WTC11 (cell line): Measurements from ENCODE around the gene FOXO3. TPM values are rescaled to one million over a fixed set of nuclear protein-coding genes. Genes with fewer than 3 reads are reported as not detected.

Experiments
- ATAC-seq: fragments of 200-7000 bp; cut with Tn5 transposase; 2 replicates; pipeline ENCODE4 v1.10.0; 2021; ENCODE audit warnings: mild to moderate bottlenecking, moderate library complexity
- CTCF ChIA-PET: fragments of 300-600 bp; sonication (Branson Sonifier 250); formaldehyde crosslinking; loops from one replicate; lab custom pipeline; 2021; ENCODE audit warnings: antibody characterized with exemption; lab: Charles Lee
- POLR2A ChIA-PET: fragments of 350-600 bp; sonication (Branson Sonifier 250); formaldehyde crosslinking; loops from one replicate; lab custom pipeline; 2021; ENCODE audit warnings: antibody characterized with exemption; lab: Charles Lee
- DNase-seq: peaks from one replicate; pipeline ENCODE4 v3.0.0; 2021; ENCODE audit warnings: low spot score
- H3K27ac Mint-ChIP-seq: 2 replicates; pipeline ENCODE4 v1.8.0; 2021; ENCODE audit warnings: mixed read lengths
- H3K27me3 Mint-ChIP-seq: 2 replicates; pipeline ENCODE4 v1.8.0; 2021; ENCODE audit warnings: low read depth, mild to moderate bottlenecking, moderate library complexity, mixed read lengths
- H3K36me3 Mint-ChIP-seq: 2 replicates; pipeline ENCODE4 v1.8.0; 2021; ENCODE audit warnings: mixed read lengths
- H3K4me1 Mint-ChIP-seq: 2 replicates; pipeline ENCODE4 v1.8.0; 2022; ENCODE audit warnings: mixed read lengths
- H3K4me3 Mint-ChIP-seq: 2 replicates; pipeline ENCODE4 v1.8.0; 2021; ENCODE audit warnings: mild to moderate bottlenecking, moderate library complexity, mixed read lengths
- H3K9me3 Mint-ChIP-seq: 2 replicates; pipeline ENCODE4 v1.8.0; 2021; ENCODE audit warnings: mixed read lengths
- AFF4 ChIP-seq: sonication (generic); formaldehyde crosslinking; IDR thresholded peaks from 2 replicates; pipeline ENCODE4 v1.8.1; 2023; ENCODE audit warnings: mild to moderate bottlenecking, missing genetic modification reagents, borderline replicate concordance
- CBFB ChIP-seq: sonication (generic); formaldehyde crosslinking; IDR thresholded peaks from 2 replicates; pipeline ENCODE4 v1.8.1; 2022; ENCODE audit warnings: mild to moderate bottlenecking, low read depth, missing genetic modification reagents
- CREM ChIP-seq: sonication (generic); formaldehyde crosslinking; IDR thresholded peaks from 2 replicates; pipeline ENCODE4 v1.8.1; 2022; ENCODE audit warnings: mild to moderate bottlenecking, missing genetic modification reagents, moderate library complexity
- E2F1 ChIP-seq: sonication (generic); formaldehyde crosslinking; IDR thresholded peaks from 2 replicates; pipeline ENCODE4 v1.8.0; 2022; ENCODE audit warnings: mild to moderate bottlenecking, missing genetic modification reagents
- HMGA2 ChIP-seq: fragments of 250-450 bp; sonication (Bioruptor Pico); IDR thresholded peaks from 2 replicates; pipeline ENCODE4 v1.4.0; 2021; ENCODE audit warnings: mild to moderate bottlenecking, moderate library complexity
- NR2C2 ChIP-seq: sonication (generic); formaldehyde crosslinking; IDR thresholded peaks from 2 replicates; pipeline ENCODE4 v1.8.0; 2022; ENCODE audit warnings: mild to moderate bottlenecking, missing genetic modification reagents
- OVOL2 ChIP-seq: fragments of 250-450 bp; sonication (Bioruptor Pico); IDR thresholded peaks from 2 replicates; pipeline ENCODE4 v1.9.0; 2021; ENCODE audit warnings: mild to moderate bottlenecking, borderline replicate concordance
- RORB ChIP-seq: fragments of 250-450 bp; sonication (Bioruptor Pico); IDR thresholded peaks from 2 replicates; pipeline ENCODE4 v1.9.0; 2021; ENCODE audit warnings: mild to moderate bottlenecking
- SMAD4 ChIP-seq: sonication (generic); formaldehyde crosslinking; IDR thresholded peaks from 2 replicates; pipeline ENCODE4 v1.8.0; 2022; ENCODE audit warnings: mild to moderate bottlenecking, missing genetic modification reagents
- SOX15 ChIP-seq: fragments of 250-450 bp; sonication (Bioruptor Pico); IDR thresholded peaks from 2 replicates; pipeline ENCODE4 v1.9.0; 2021; ENCODE audit warnings: mild to moderate bottlenecking
- STAT6 ChIP-seq: sonication (generic); formaldehyde crosslinking; conservative IDR thresholded peaks from 2 replicates; pipeline ENCODE4 v1.8.1; 2023; ENCODE audit warnings: mild to moderate bottlenecking, low read depth, missing genetic modification reagents, moderate library complexity
- USF1 ChIP-seq: sonication (generic); formaldehyde crosslinking; IDR thresholded peaks from 2 replicates; pipeline ENCODE4 v1.8.0; 2022; ENCODE audit warnings: mild to moderate bottlenecking, missing genetic modification reagents
- USF2 ChIP-seq: sonication (generic); formaldehyde crosslinking; IDR thresholded peaks from 2 replicates; pipeline ENCODE4 v1.8.1; 2023; ENCODE audit warnings: mild to moderate bottlenecking, missing genetic modification reagents, moderate library complexity
- ZBTB21 ChIP-seq: sonication (generic); formaldehyde crosslinking; IDR thresholded peaks from 2 replicates; pipeline ENCODE4 v1.8.1; 2023; ENCODE audit warnings: mild to moderate bottlenecking, missing genetic modification reagents, borderline replicate concordance
- ZNF121 ChIP-seq: sonication (generic); formaldehyde crosslinking; IDR thresholded peaks from 2 replicates; pipeline ENCODE4 v1.8.0; 2023; ENCODE audit warnings: missing genetic modification reagents
- ZNF219 ChIP-seq: sonication (generic); formaldehyde crosslinking; IDR thresholded peaks from 2 replicates; pipeline ENCODE4 v1.8.0; 2023; ENCODE audit warnings: missing genetic modification reagents, mild to moderate bottlenecking, borderline replicate concordance
- ZNF425 ChIP-seq: fragments of 250-450 bp; sonication (Bioruptor Pico); conservative IDR thresholded peaks from 2 replicates; pipeline ENCODE4 v1.9.0; 2021; ENCODE audit warnings: mild to moderate bottlenecking
- ZNF512 ChIP-seq: sonication (generic); formaldehyde crosslinking; IDR thresholded peaks from 2 replicates; pipeline ENCODE4 v1.8.1; 2022; ENCODE audit warnings: missing genetic modification reagents, borderline replicate concordance
- ZSCAN18 ChIP-seq: fragments of 250-450 bp; sonication (Bioruptor Pico); IDR thresholded peaks from 2 replicates; pipeline ENCODE4 v2.1.2; 2022; ENCODE audit warnings: mild to moderate bottlenecking, moderate library complexity
- total RNA-seq: library from RNA; stranded (reverse); gene quantifications from 3 replicates; pipeline ENCODE4 v1.2.3, GENCODE V29; 2021

FOXO3 gene
- total RNA-seq, 1 experiment from 2014 or later: 15.6 TPM

- Mint-ChIP-seq H3K4me1 (peaks cover 28% of the 10 kb centered on the region), H3K4me3 (no peak overlapping the region), H3K27ac (no peak overlapping the region), H3K36me3 (peaks cover 39% of the 10 kb centered on the region), H3K9me3 (no peaks in the 10 kb centered on the region), H3K27me3 (peaks cover 7% of the 10 kb centered on the region)
- ATAC-seq (no peak), DNase-seq (no peak)
- ChIA-PET CTCF (interaction anchor here (1.4 to 1.7 kb wide), 2 partner anchors 269 to 324 kb away, joined by 3 to 4 read pairs; no protein-coding TSS in a partner anchor), POLR2A (no interaction called here)
- no peak for TF ChIP-seq STAT6 (CRISPR knock-in tag)
- no peak for TF ChIP-seq SMAD4 (CRISPR knock-in tag)
- no peak for TF ChIP-seq CBFB (CRISPR knock-in tag)
- no peak for TF ChIP-seq AFF4 (CRISPR knock-in tag)
- no peak for TF ChIP-seq USF1
These were observed 8.0 kb downstream of the FOXO3 start for GRCh38 chr6:108568551-108569305.

- POLR2A ChIA-PET: no interaction called here
- Mint-ChIP-seq H3K4me3 (no peak overlapping the region), H3K4me1 (peaks cover 14% of the 10 kb centered on the region), H3K27ac (no peak overlapping the region), H3K27me3 (no peaks in the 10 kb centered on the region), H3K36me3 (peaks cover 39% of the 10 kb centered on the region), H3K9me3 (no peaks in the 10 kb centered on the region)
- CTCF ChIA-PET: interaction anchor here (1.1 kb wide), 1 partner anchor 211 kb away, joined by 4 read pairs; no protein-coding TSS in a partner anchor
- DNase-seq (no peak), ATAC-seq (no peak)
- TF ChIP-seq OVOL2 (CRISPR knock-in tag) (no peak), E2F1 (no peak), USF2 (CRISPR knock-in tag) (no peak), RORB (CRISPR knock-in tag) (no peak), ZNF121 (CRISPR knock-in tag) (no peak), ZBTB21 (no peak), SOX15 (no peak), ZSCAN18 (no peak), CREM (CRISPR knock-in tag) (no peak), NR2C2 (CRISPR knock-in tag) (no peak), HMGA2 (CRISPR knock-in tag) (no peak), ZNF425 (no peak), ZNF219 (CRISPR knock-in tag) (no peak), ZNF512 (CRISPR knock-in tag) (no peak)
These were observed 9.8 kb downstream of the FOXO3 start for GRCh38 chr6:108570517-108570916.
